Measurements from ENCODE around the gene LRCH3. TPM values are rescaled to one million over a fixed set of nuclear protein-coding genes. Genes with fewer than 3 reads are reported as not detected.

LRCH3 gene
- total and polyA plus RNA-seq, 9 of the 15 experiments (the other 6 are each of a cell fraction or from before 2014, with no cell fraction given): 4.6 to 75.3 (median 30.3) TPM

- TF ChIP-seq, protein P1, sequence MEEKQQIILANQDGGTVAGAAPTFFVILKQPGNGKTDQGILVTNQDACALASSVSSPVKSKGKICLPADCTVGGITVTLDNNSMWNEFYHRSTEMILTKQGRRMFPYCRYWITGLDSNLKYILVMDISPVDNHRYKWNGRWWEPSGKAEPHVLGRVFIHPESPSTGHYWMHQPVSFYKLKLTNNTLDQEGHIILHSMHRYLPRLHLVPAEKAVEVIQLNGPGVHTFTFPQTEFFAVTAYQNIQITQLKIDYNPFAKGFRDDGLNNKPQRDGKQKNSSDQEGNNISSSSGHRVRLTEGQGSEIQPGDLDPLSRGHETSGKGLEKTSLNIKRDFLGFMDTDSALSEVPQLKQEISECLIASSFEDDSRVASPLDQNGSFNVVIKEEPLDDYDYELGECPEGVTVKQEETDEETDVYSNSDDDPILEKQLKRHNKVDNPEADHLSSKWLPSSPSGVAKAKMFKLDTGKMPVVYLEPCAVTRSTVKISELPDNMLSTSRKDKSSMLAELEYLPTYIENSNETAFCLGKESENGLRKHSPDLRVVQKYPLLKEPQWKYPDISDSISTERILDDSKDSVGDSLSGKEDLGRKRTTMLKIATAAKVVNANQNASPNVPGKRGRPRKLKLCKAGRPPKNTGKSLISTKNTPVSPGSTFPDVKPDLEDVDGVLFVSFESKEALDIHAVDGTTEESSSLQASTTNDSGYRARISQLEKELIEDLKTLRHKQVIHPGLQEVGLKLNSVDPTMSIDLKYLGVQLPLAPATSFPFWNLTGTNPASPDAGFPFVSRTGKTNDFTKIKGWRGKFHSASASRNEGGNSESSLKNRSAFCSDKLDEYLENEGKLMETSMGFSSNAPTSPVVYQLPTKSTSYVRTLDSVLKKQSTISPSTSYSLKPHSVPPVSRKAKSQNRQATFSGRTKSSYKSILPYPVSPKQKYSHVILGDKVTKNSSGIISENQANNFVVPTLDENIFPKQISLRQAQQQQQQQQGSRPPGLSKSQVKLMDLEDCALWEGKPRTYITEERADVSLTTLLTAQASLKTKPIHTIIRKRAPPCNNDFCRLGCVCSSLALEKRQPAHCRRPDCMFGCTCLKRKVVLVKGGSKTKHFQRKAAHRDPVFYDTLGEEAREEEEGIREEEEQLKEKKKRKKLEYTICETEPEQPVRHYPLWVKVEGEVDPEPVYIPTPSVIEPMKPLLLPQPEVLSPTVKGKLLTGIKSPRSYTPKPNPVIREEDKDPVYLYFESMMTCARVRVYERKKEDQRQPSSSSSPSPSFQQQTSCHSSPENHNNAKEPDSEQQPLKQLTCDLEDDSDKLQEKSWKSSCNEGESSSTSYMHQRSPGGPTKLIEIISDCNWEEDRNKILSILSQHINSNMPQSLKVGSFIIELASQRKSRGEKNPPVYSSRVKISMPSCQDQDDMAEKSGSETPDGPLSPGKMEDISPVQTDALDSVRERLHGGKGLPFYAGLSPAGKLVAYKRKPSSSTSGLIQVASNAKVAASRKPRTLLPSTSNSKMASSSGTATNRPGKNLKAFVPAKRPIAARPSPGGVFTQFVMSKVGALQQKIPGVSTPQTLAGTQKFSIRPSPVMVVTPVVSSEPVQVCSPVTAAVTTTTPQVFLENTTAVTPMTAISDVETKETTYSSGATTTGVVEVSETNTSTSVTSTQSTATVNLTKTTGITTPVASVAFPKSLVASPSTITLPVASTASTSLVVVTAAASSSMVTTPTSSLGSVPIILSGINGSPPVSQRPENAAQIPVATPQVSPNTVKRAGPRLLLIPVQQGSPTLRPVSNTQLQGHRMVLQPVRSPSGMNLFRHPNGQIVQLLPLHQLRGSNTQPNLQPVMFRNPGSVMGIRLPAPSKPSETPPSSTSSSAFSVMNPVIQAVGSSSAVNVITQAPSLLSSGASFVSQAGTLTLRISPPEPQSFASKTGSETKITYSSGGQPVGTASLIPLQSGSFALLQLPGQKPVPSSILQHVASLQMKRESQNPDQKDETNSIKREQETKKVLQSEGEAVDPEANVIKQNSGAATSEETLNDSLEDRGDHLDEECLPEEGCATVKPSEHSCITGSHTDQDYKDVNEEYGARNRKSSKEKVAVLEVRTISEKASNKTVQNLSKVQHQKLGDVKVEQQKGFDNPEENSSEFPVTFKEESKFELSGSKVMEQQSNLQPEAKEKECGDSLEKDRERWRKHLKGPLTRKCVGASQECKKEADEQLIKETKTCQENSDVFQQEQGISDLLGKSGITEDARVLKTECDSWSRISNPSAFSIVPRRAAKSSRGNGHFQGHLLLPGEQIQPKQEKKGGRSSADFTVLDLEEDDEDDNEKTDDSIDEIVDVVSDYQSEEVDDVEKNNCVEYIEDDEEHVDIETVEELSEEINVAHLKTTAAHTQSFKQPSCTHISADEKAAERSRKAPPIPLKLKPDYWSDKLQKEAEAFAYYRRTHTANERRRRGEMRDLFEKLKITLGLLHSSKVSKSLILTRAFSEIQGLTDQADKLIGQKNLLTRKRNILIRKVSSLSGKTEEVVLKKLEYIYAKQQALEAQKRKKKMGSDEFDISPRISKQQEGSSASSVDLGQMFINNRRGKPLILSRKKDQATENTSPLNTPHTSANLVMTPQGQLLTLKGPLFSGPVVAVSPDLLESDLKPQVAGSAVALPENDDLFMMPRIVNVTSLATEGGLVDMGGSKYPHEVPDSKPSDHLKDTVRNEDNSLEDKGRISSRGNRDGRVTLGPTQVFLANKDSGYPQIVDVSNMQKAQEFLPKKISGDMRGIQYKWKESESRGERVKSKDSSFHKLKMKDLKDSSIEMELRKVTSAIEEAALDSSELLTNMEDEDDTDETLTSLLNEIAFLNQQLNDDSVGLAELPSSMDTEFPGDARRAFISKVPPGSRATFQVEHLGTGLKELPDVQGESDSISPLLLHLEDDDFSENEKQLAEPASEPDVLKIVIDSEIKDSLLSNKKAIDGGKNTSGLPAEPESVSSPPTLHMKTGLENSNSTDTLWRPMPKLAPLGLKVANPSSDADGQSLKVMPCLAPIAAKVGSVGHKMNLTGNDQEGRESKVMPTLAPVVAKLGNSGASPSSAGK (IDR thresholded peaks at IDR 0.05): no peak
- TF ChIP-seq KDM5B (IDR thresholded peaks at IDR 0.05; ENCODE audit: insufficient replicate concordance, low read depth, low read length): peak; percentile 97
- peak; percentile 75 for TF ChIP-seq POLR2H (tag; IDR thresholded peaks at IDR 0.05; ENCODE audit: low read depth)
- no peak for TF ChIP-seq KDM2B (CRISPR knock-in tag; IDR thresholded peaks at IDR 0.05)
- TF ChIP-seq SP1 (CRISPR knock-in tag; IDR thresholded peaks at IDR 0.05): peak; percentile 47; the same call in 1 of the 2 replicates
- TF ChIP-seq THAP7 (CRISPR knock-in tag; IDR thresholded peaks at IDR 0.05): 0 out of 2 replicates have a peak, but pooled peaks have one; percentile 79
- TF ChIP-seq, protein P2, sequence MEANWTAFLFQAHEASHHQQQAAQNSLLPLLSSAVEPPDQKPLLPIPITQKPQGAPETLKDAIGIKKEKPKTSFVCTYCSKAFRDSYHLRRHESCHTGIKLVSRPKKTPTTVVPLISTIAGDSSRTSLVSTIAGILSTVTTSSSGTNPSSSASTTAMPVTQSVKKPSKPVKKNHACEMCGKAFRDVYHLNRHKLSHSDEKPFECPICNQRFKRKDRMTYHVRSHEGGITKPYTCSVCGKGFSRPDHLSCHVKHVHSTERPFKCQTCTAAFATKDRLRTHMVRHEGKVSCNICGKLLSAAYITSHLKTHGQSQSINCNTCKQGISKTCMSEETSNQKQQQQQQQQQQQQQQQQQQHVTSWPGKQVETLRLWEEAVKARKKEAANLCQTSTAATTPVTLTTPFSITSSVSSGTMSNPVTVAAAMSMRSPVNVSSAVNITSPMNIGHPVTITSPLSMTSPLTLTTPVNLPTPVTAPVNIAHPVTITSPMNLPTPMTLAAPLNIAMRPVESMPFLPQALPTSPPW (CRISPR knock-in tag; IDR thresholded peaks at IDR 0.05): peak; percentile 91
- peak; percentile 45; the same call in 1 of the 2 replicates for TF ChIP-seq CREB3L1 (IDR thresholded peaks at IDR 0.05; ENCODE audit: borderline replicate concordance, low read depth)
- TF ChIP-seq OTX1 (CRISPR knock-in tag; IDR thresholded peaks at IDR 0.05): no peak
Measured at GRCh38 chr3:197791113-197791891, at the start of gene LRCH3 (continued).
